Transverse colon (tissue), 4 donors: ENCODE results near the gene FCHSD1. TPM values are rescaled to one million over a fixed set of nuclear protein-coding genes. Genes with fewer than 3 reads are reported as not detected.

Experiments
- DNase-seq: peaks from one replicate; pipeline ENCODE4 v3.0.0-alpha.2; 2019
- H3K27ac ChIP-seq, 4 donors: fragments of 200-600 bp; sonication (generic); 2 replicates each; pipeline ENCODE4 v1.5.1; 2016 to 2018; ENCODE audit warnings: inconsistent platforms in 4 of 4
- H3K27me3 ChIP-seq: fragments of 200-600 bp; sonication (generic); 2 replicates; pipeline ENCODE4 v1.5.1; 2017; ENCODE audit warnings: inconsistent platforms
- H3K36me3 ChIP-seq, 4 donors: fragments of 200-600 bp; sonication (generic); 2 replicates each; pipeline ENCODE4 v1.5.1; 2017 to 2019; ENCODE audit warnings: inconsistent platforms in 4 of 4
- H3K4me1 ChIP-seq, 4 donors: fragments of 200-600 bp; sonication (generic); 2 replicates each; pipeline ENCODE4 v1.5.1; 2017 to 2020; ENCODE audit warnings: inconsistent platforms in 4 of 4
- H3K4me3 ChIP-seq, 4 donors: fragments of 200-600 bp; sonication (generic); 1 replicate in 1 of 4; 2 replicates in 3 of 4; pipeline versions ENCODE4 v1.5.1 to v1.6.1; 2017 to 2019; ENCODE audit warnings: inconsistent platforms in 4 of 4
- H3K9me3 ChIP-seq, 2 donors: fragments of 200-600 bp; sonication (generic); 2 replicates each; pipeline ENCODE4 v1.5.1; 2017 to 2019; ENCODE audit warnings: inconsistent platforms in 2 of 2
- CTCF ChIP-seq, 5 experiments: fragments of 200-600 bp in 3 of 5; fragments of 450-650 bp in 2 of 5; sonication (generic) in 3 of 5; IDR thresholded peaks; 1 replicate in 2 of 5; 2 replicates in 3 of 5; pipeline ENCODE4 v1.5.1; 2016 to 2017; ENCODE audit warnings: antibody characterized with exemption in 5 of 5, inconsistent platforms in 3 of 5, mild to moderate bottlenecking in 2 of 5, moderate library complexity in 1 of 5
- EP300 ChIP-seq: sonication (generic); formaldehyde crosslinking; IDR thresholded peaks from one replicate; pipeline ENCODE4 v1.6.1; 2017; ENCODE audit warnings: antibody characterized with exemption, low read depth
- POLR2A ChIP-seq: fragments of 450-650 bp; IDR thresholded peaks from one replicate; pipeline ENCODE4 v1.6.1; 2016; ENCODE audit warnings: antibody characterized with exemption, mild to moderate bottlenecking, moderate library complexity
- POLR2AphosphoS5 ChIP-seq, 3 donors: sonication (generic); formaldehyde crosslinking; IDR thresholded peaks; one replicate each; pipeline ENCODE4 v1.6.1; 2016; ENCODE audit warnings: antibody characterized with exemption in 3 of 3
- WGBS, 2 donors: methylation state at CpG; one replicate each; pipeline ENCODE4 v1.1.5; 2018; ENCODE audit warnings: low coverage in 1 of 2; 5-methylcytosine and 5-hydroxymethylcytosine counted together
- in situ Hi-C, 4 donors: fragments of 200-750 bp; cut with MboI; loops; one replicate each; pipeline versions ENCODE4 v1.15.0 to v1.15.1; 2017; ENCODE audit warnings: low sequenced_read_pairs in 3 of 4, low pct_ligation_motif_present in 1 of 4, low pct_unique_long_range_greater_than_20kb in 1 of 4
- intact Hi-C: fragments of 100-400 bp; cut with DNase I; formaldehyde crosslinking; loops from one replicate; pipeline ENCODE4 v1.15.1; 2023; ENCODE audit warnings: low total_unique reads
- total RNA-seq, 4 donors: library from RNA; depleted of rRNA; stranded (reverse); fragments of >200 nt; gene quantifications; one replicate each; pipeline ENCODE4 v1.1.0, GENCODE V29; 2016

FCHSD1 gene
- total RNA-seq, 4 donors from 2014 or later: 26.1 to 69.9 (median 43.1) TPM

GRCh38 chr5:141605523-141606277 is 45.5 kb downstream of the FCHSD1 start:
- in situ Hi-C loops: no loop called here
- intact Hi-C loops: no loop called here
- TF ChIP-seq EP300 (no peak), POLR2AphosphoS5 (IDR thresholded peaks at IDR 0.05) (peak in 1 of 3 donors; percentile 14)

GRCh38 chr5:141603923-141604717 is 47.1 kb downstream of the FCHSD1 start:
- peak overlapping the region; percentile 54 to 72 (median 64) for H3K27ac ChIP-seq
- TF ChIP-seq CTCF (IDR thresholded peaks at IDR 0.05): no peak
- TF ChIP-seq POLR2A: no peak
- peak in 2 of 3 donors; percentile 17 to 49 for TF ChIP-seq POLR2AphosphoS5 (IDR thresholded peaks at IDR 0.05)
- TF ChIP-seq EP300: no peak
- in situ Hi-C loops (no loop called here), intact Hi-C loops (no loop called here)
- H3K27me3 ChIP-seq: no peaks in the 10 kb centered on the region
- no peaks in the 10 kb centered on the region for H3K9me3 ChIP-seq
- H3K4me3 ChIP-seq: no peak overlapping the region
- WGBS, 2 donors: 38 to 50% methylated on average over 4 to 6 of the region's 6 CpGs
- no peaks in the 10 kb centered on the region for H3K36me3 ChIP-seq
- peaks cover 4 to 50% (median 14%) of the 10 kb centered on the region in 4 donors for H3K4me1 ChIP-seq
- DNase-seq: peak; percentile 60

More at GRCh38 chr5:141605523-141606277, 45.5 kb downstream of the FCHSD1 start:
- Histone ChIP-seq H3K27ac (peak overlapping the region; percentile 40 to 72 (median 59)), H3K9me3 (no peaks in the 10 kb centered on the region), H3K36me3 (no peaks in the 10 kb centered on the region), H3K4me1 (peaks cover 4 to 58% (median 14%) of the 10 kb centered on the region in 4 donors), H3K4me3 (no peak overlapping the region), H3K27me3 (no peaks in the 10 kb centered on the region)
- peak; percentile 60 for DNase-seq
- WGBS, 2 donors: 60 to 71% methylated on average over 6 of the region's 6 CpGs

- in situ Hi-C loops: no loop called here
- H3K4me1 ChIP-seq: peaks cover 4 to 44% (median 13%) of the 10 kb centered on the region in 4 donors
- peak overlapping the region in 1 of 4 donors; percentile 64 for H3K27ac ChIP-seq
- no peaks in the 10 kb centered on the region for H3K9me3 ChIP-seq
- H3K27me3 ChIP-seq: no peaks in the 10 kb centered on the region
- TF ChIP-seq EP300 (no peak), POLR2AphosphoS5 (IDR thresholded peaks at IDR 0.05) (no peak), CTCF (IDR thresholded peaks at IDR 0.05) (no peak), POLR2A (no peak)
- intact Hi-C loops: no loop called here
- H3K36me3 ChIP-seq: no peaks in the 10 kb centered on the region
- no peak overlapping the region for H3K4me3 ChIP-seq
- WGBS, 2 donors: 84 to 89% methylated on average over 1 of the region's 1 CpG
- no peak for DNase-seq
Observed at GRCh38 chr5:141602606-141603005, 48.6 kb downstream of the FCHSD1 start.

GRCh38 chr5:141598391-141599345 is 52.5 kb downstream of the FCHSD1 start:
- in situ Hi-C loops: no loop called here
- intact Hi-C loops: no loop called here
- WGBS, 2 donors: 58 to 63% methylated on average over 3 of the region's 3 CpGs
- Histone ChIP-seq H3K4me3 (no peak overlapping the region), H3K36me3 (no peaks in the 10 kb centered on the region), H3K4me1 (peaks cover 0 to 18% (median under 1%) of the 10 kb centered on the region in 4 donors), H3K27ac (no peak overlapping the region), H3K27me3 (no peaks in the 10 kb centered on the region), H3K9me3 (no peaks in the 10 kb centered on the region)
- TF ChIP-seq EP300: no peak
- no peak for TF ChIP-seq POLR2A
- no peak for DNase-seq
